Transverse colon (tissue), 4 donors: ENCODE data around the gene RARA.

Experiments used
- CTCF ChIP-seq, 5 experiments: fragments of 200-600 bp in 3 of 5; fragments of 450-650 bp in 2 of 5; sonication (generic) in 3 of 5; IDR thresholded peaks; 1 replicate in 2 of 5; 2 replicates in 3 of 5; pipeline ENCODE4 v1.5.1; 2016 to 2017; ENCODE audit warnings: antibody characterized with exemption in 5 of 5, inconsistent platforms in 3 of 5, mild to moderate bottlenecking in 2 of 5, moderate library complexity in 1 of 5
- EP300 ChIP-seq: sonication (generic); formaldehyde crosslinking; IDR thresholded peaks from one replicate; pipeline ENCODE4 v1.6.1; 2017; ENCODE audit warnings: antibody characterized with exemption, low read depth
- POLR2A ChIP-seq: fragments of 450-650 bp; IDR thresholded peaks from one replicate; pipeline ENCODE4 v1.6.1; 2016; ENCODE audit warnings: antibody characterized with exemption, mild to moderate bottlenecking, moderate library complexity
- POLR2AphosphoS5 ChIP-seq, 3 donors: sonication (generic); formaldehyde crosslinking; IDR thresholded peaks; one replicate each; pipeline ENCODE4 v1.6.1; 2016; ENCODE audit warnings: antibody characterized with exemption in 3 of 3

- TF ChIP-seq POLR2A: no peak
- no peak for TF ChIP-seq CTCF (IDR thresholded peaks at IDR 0.05)
- no peak for TF ChIP-seq POLR2AphosphoS5 (IDR thresholded peaks at IDR 0.05)
- no peak for TF ChIP-seq EP300
These were observed 22.0 kb downstream of the RARA start for GRCh38 chr17:40330850-40331470.
